ENCODE data around the gene CUEDC2.

CUEDC2 gene

GRCh38 chr10:102396730-102397151, 35.6 kb downstream of the CUEDC2 start (continued):
- TF ChIP-seq AEBP2 (tag by site-specific recombination; IDR thresholded peaks at IDR 0.05; ENCODE audit: borderline replicate concordance) (no peak), ZNF416 (tag by site-specific recombination; IDR thresholded peaks at IDR 0.05) (no peak), GLIS1 (tag by site-specific recombination; IDR thresholded peaks at IDR 0.05) (no peak)

- ChIA-PET CTCF (interaction anchor here (0.8 to 4.5 kb wide), 5 partner anchors 12 to 187 kb away, joined by 3 to 57 read pairs (median 4); partner anchors contain the start of gene FBXL15), POLR2A (interaction anchor here (1.1 kb wide), 1 partner anchor 64 kb away, joined by 3 read pairs; no protein-coding TSS in a partner anchor)
- no peak overlapping the region for H3K27ac ChIP-seq (ENCODE audit: extremely low read depth, low read depth, low read length)
- H3K4me1 ChIP-seq (ENCODE audit: control insufficient read depth, insufficient read depth, low read length): peaks cover 5% of the 10 kb centered on the region; the same call in 1 of the 2 replicates
- H3K4me3 ChIP-seq (ENCODE audit: low read depth, low read length): no peak overlapping the region
- H3K9me3 ChIP-seq (ENCODE audit: control insufficient read depth, insufficient read depth, low read depth, low read length): no peaks in the 10 kb centered on the region
- TF ChIP-seq MYNN (tag by site-specific recombination; IDR thresholded peaks at IDR 0.05; ENCODE audit: borderline replicate concordance) (no peak), ZNF302 (tag by site-specific recombination; IDR thresholded peaks at IDR 0.05; ENCODE audit: low read depth) (no peak), ZNF266 (tag by site-specific recombination; IDR thresholded peaks at IDR 0.05; ENCODE audit: low read depth) (no peak), ZNF146 (tag by site-specific recombination; IDR thresholded peaks at IDR 0.05) (no peak), ZNF341 (tag by site-specific recombination; IDR thresholded peaks at IDR 0.05; ENCODE audit: low read depth) (0 out of 2 replicates have a peak, but pooled peaks have one; percentile 33), ZBTB11 (tag by site-specific recombination; conservative IDR thresholded peaks at IDR 0.05; ENCODE audit: low read depth) (no peak), ZNF514 (tag by site-specific recombination; IDR thresholded peaks at IDR 0.05) (no peak), ZNF239 (tag by site-specific recombination; IDR thresholded peaks at IDR 0.05) (no peak), ZNF10 (tag by site-specific recombination; IDR thresholded peaks at IDR 0.05) (0 out of 2 replicates have a peak, but pooled peaks have one; percentile 46), ZNF214 (tag by site-specific recombination; IDR thresholded peaks at IDR 0.05; ENCODE audit: borderline replicate concordance) (no peak), PRDM1 (tag by site-specific recombination; IDR thresholded peaks at IDR 0.05) (no peak)
- H3K36me3 ChIP-seq (ENCODE audit: control insufficient read depth in 2 of 2, insufficient read depth in 1 of 2, low read length in 2 of 2): peaks cover 0 to 18% of the 10 kb centered on the region in 2 experiments; a peak in 1 of 3 replicates
Measured at GRCh38 chr10:102396317-102396650, 36.1 kb downstream of the CUEDC2 start.

GRCh38 chr10:102395400-102396316, 36.7 kb downstream of the CUEDC2 start, which contains the start of gene NFKB2:
NFKB2 (plus strand) TSS chr10:102395705; CDS start chr10:102395960, 255 bp downstream.
- ChIA-PET POLR2A (interaction anchor here (0.5 to 2.4 kb wide), 6 partner anchors 8 to 226 kb away, joined by 3 to 8 read pairs (median 3); partner anchors contain the start of gene CUEDC2), CTCF (interaction anchor here (0.6 to 4.5 kb wide), 11 partner anchors 9 to 201 kb away, joined by 3 to 57 read pairs (median 4); partner anchors contain the start of gene FBXL15)
- no peaks in the 10 kb centered on the region for H3K9me3 ChIP-seq (ENCODE audit: control insufficient read depth, insufficient read depth, low read depth, low read length)
- peaks cover 5% of the 10 kb centered on the region; the same call in 1 of the 2 replicates for H3K4me1 ChIP-seq (ENCODE audit: control insufficient read depth, insufficient read depth, low read length)
- peaks cover 0 to 16% of the 10 kb centered on the region in 2 experiments; a peak in 1 of 3 replicates for H3K36me3 ChIP-seq (ENCODE audit: control insufficient read depth in 2 of 2, insufficient read depth in 1 of 2, low read length in 2 of 2)
- H3K27ac ChIP-seq (ENCODE audit: extremely low read depth, low read depth, low read length): no peak within 1 kb of the TSS; the same call in 1 of the 2 replicates
- peak within 1 kb of the TSS; percentile 58 for H3K4me3 ChIP-seq (ENCODE audit: low read depth, low read length)
- no peak; the same call in 1 of the 2 replicates for TF ChIP-seq ZBTB8A (tag by site-specific recombination; IDR thresholded peaks at IDR 0.05)
- peak; percentile 57; the same call in 1 of the 2 replicates for TF ChIP-seq ZSCAN23 (tag by site-specific recombination; IDR thresholded peaks at IDR 0.05)
- peak; percentile 63 for TF ChIP-seq PRDM10 (tag by site-specific recombination; IDR thresholded peaks at IDR 0.05)
- peak; percentile 93 for TF ChIP-seq SP2 (tag by site-specific recombination; IDR thresholded peaks at IDR 0.05)
- no peak for TF ChIP-seq ZNF610 (tag by site-specific recombination; IDR thresholded peaks at IDR 0.05; ENCODE audit: borderline replicate concordance)
- peak; percentile 66 for TF ChIP-seq KLF17 (tag by site-specific recombination; IDR thresholded peaks at IDR 0.05)
- peak; percentile 98 for TF ChIP-seq SP3 (tag by site-specific recombination; IDR thresholded peaks at IDR 0.05)
- TF ChIP-seq ZNF335 (tag by site-specific recombination; conservative IDR thresholded peaks at IDR 0.05): peak; percentile 86
